Activated CD4-positive, alpha-beta T cell treated with anti-CD3 and anti-CD28 coated beads, Interleukin-2, Interleukin-6, amounts not matched to agents 100 ng/mL and 50 ng/mL, durations not matched to agents 16 hours and 8 hours (primary cell): ENCODE measurements around the gene CUBN.
A peak's percentile ranks its signal among the peaks of the same experiment; 100 is the strongest.

Source experiments
- DNase-seq: peaks from one replicate; pipeline ENCODE4 v3.0.0-alpha.2; 2020

CUBN gene

DNA sequence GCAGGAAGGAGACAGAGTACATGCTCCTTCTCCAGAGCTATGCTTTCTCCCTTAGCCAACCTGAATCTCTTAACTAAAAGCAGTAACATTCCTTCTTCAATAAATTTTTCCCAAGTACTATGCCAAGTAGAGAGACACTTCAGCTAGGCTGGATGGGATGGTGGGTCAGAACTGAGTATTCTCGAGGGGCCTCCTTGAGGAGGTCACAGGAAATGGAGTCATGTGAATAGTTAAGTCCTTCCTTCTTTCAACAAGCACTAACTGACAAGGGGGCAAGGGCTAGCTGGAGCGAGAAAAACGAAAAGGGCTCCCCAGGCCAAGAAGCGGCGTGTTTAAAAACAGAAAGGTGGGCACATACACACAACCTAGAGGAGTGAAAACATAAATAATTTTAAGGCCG lies 317.8 kb downstream of the CUBN start:
- no peak for DNase-seq

DNA sequence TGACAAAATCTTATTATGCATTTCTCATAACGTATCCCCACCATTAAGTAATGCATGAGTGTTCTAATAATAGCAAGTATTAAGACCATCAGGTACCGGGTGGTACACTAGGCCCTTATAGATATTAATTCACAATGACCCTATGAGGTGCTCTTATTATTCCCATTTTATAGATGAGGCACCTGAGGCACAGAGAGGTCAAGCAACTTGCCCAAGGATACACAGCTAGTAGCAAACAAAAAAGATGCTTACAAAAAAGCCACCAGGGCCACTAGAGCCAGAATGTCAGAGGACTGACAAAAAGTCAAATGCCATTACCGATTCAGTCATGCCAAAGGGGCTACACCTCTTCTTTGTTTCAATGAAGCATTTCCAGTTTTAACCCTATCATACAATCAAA lies 318.3 kb downstream of the CUBN start:
- DNase-seq: no peak

DNA sequence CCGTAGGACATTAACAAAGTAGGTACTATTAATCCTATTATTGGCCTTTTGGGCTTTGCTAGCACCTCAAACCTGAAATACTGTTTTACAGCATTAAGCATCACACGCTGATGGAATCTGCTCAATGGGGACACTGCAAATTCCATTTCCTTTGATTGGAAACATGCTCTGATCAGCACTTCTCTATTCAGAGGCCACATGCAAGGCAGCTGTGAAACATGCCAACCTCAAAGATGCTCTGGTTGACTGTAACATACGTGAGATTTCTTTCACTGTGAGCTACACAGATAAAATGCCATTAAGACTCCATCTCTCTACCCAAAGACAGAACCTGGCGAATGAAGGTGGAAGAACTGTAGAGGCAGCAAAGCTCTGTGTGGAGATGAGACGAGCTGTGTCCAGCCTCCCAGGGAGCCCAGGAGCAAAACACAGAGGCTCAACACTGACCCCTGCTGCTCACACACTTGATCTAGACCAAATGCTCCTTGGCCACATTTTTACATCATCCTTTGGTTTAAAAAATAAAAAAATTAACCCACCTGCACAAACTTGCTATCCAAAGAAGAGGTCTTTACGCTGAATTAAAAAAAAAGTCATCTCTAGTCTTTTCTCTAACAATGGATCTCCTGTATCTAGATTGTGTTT lies 320.4 kb downstream of the CUBN start:
- DNase-seq: peak; percentile 61

DNA sequence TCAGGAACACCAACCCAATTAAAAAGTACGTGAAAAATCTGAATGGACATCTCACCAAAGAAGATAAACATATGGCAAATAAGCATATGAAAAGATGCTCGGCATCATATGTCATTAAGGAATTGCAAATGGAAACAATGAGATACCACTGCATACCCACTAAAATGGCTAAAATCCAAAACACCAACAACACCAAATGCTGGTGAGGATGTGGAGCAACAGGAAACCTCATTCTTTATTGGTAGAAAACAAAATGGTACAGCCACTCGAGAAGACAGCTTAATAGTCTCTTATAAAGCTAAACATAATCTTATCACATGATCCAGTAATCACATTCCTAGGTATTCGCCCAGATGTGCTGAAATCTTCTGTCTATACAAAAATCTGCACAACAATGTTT lies 325.5 kb downstream of the CUBN start:
- no peak for DNase-seq

DNA sequence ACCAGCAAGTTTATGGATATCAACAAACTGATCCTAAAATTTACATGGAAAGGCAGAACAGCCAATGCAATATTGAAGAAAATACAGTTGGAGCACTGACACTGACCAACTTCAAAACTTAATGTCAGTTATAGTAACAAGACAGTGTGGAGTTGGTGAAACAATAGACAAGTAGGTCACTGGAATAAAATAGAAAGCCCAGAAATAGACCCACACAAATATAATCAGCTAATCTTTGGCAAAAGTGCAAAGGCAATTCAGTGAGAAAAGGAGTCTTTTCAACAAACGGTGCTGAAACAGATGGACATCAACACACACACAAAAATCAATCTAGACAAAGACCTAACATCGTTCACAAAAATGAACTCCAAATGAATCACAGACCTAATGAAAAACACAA lies 326.1 kb downstream of the CUBN start:
- no peak for DNase-seq

DNA sequence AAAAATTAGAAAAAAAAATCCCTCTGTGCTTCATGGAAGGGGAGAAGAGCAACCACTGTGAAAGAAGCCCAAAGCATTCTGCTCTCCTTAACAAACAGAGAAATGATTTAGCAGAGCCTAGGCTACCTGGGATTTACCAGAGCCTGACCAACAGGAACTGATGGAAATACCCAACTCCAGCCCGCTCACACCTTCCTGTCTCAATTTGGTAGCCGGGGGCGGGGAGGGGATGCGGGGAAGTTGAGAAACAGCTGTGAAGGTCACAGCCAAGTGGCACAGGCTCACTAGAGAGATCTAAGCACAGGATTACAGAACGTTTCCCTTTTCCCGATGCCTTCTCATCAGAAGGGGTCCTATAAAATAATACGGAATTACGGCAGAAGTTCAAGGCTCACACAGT lies 330.0 kb downstream of the CUBN start:
- peak; percentile 10 for DNase-seq

DNA sequence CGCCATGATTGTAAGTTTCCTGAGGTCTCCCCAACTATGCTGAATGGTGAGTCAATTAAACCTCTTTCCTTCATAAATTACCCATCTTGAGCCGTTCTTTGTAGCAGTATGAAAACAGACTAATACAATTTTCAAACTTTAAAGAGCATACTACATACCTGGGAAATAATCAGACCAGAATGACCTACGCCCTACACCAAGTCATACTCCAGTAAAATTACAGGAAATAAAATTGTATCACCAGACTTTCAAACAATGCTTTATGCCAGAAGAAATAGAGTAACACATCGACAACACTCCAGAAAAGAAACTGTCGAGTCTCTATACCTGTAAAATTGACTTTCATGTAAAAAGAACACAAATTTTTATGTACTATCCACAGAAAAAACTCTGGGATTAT lies 331.0 kb downstream of the CUBN start:
- no peak for DNase-seq

DNA sequence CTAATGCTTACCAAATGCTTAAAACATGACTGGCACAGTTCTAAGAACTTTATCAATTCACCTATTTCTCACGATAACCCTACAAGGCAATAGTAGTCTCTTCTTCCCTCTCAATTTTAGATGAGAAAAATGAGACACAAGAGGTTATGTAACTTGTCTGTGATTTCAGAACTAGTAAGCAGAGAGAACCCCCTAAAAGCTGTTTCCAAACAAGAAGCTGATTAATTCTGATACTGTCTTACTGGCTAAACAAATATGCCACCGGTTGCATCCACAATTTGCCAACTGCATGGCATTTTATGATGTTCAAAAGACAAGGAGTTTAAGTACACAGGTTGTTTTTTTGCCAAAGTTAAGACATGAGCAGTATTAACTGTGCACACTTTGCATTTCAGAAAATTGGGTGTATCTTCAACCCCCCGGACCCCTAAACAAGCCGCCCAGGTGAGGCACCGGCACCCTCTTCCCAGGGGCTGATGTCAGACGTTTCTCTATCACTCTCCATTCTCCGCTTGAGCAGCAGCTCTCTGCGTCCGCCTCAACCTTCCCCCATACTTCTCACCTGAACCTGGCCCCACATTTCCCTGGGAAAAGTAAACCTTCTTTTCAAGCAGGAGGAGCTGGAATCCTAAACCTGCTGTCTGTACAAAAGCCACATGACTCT lies 334.1 kb downstream of the CUBN start:
- peak; percentile 31 for DNase-seq

DNA sequence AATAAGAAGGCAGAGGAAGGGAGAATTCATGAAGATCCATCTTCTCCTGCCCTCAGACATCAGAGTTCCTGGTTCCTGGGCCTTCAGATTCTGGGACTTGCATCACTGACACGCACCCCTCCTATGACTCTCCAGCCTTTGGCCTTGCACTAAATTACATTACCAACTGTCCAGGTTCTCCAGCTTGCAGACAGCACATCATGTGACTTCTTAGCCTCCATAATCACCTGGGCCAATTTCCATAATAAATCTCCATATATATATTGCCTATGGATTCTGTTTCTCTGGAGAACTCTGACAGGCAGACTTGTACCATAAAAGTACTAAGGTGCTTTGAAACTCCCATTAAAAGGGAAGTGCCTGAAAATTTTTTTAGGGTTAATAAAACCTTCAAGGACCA lies 335.6 kb downstream of the CUBN start:
- no peak for DNase-seq

DNA sequence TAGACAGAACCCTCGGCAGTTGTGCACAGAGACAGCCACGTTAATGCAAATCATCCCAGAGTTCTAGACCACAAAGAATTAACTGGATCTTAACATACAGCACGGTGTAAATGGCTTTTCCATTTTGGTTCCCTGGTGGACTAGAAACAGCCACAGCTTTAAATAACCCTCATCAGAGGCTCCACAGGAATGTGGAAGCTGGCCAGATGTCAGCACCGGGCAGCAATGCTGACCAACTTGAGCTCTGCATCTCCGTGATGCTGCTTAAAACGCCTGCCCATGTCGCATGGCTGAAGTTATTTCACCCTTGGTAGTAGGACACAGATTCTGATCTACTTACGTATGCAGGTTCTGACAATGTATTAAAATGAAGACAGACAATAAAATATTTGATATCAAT lies 336.9 kb downstream of the CUBN start:
- DNase-seq: no peak

DNA sequence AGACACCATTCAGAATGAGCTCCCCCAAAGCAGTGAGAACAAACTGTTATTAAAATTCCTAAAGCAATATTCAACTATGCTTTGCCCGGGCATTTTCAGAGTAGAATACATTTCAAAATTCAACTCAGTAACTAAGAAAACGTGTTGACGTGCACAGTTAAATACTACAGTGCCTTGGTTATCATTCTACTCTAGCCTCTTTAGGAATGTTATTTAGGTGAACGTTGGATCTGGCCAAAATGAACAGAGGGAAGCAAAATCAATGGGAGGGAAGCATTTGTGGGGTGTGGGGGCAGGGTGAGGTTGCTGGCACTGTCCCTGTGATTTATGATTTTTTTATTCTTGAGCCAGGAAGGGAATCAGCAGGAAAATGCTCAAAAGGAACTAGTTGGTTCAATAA lies 339.8 kb downstream of the CUBN start:
- no peak for DNase-seq

DNA sequence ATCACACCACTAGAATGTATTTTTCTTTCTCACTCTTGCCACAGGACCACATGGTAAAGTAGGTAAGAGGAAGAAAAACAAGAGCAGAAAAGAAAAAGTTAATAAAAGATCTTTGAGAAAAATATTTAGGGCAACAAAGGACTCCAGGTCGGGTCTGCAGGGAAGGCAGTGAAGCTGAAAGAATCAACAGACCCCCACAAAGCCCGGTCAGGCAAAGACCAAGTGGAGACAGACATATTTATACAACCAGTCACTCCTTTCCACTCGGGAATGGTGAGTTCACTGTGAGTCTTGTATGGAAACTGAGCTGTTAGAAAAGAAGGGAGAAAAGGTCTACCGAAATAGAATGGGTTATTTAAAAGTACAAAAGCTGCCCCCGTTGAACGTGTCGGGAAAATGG lies 340.4 kb downstream of the CUBN start:
- DNase-seq: no peak

DNA sequence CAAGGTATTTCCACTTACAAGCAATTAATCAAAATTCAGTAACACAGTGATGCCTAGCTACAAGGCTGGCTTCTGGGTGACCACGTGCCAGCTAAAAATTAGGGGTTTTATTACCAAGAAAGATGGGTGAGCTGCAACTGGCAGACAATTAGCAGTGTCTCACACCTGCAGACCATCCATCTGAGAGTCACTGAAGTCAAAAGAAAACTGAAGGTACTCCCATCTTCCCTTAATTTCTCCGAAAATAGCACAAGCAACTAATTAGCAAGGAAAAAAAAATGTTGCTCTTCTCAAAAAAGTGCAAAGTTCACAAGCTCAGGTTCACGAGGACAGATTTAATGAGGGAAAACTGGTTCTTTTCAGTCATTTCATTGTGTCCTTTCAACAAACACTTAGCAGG lies 340.8 kb downstream of the CUBN start:
- DNase-seq: no peak

DNA sequence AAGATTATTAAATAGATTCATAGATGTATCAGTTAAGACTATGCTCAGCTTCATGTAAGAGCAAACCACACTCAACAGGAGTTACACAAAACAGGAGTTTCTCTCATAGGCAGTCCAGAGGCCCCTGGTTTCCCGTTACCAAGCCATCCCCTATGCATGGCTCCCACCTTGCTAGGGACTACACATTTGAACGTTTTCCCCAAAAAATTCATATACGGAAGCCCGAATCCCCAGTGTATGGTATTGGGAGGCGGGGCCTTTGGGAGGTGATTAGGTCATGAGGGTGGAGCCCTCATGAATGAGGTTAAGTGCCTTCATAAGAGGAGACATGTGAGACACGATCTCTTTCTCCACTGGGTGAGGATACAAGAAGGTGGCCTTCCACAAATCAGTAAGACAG lies 341.5 kb downstream of the CUBN start:
- peak; percentile 47 for DNase-seq

DNA sequence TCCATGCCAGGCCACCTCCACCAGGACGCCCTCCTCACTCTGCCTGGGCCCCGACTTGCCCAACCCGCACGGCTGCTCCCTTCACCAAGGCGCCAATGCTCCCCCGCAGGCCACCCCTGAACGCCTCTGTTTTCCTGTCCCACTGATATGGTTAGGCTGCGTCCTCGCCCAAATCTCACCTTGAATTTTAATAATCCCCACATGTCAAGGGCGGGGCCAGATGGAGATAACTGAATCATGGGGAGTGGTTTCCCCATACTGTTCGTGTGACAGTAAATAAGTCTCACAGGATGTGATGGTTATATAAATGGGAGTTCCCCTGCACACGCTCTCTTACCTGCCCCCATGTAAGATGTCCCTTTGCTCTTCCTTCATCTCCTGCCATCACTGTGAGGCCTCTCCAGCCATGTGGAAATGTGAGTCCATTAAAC lies 342.2 kb downstream of the CUBN start:
- peak; percentile 70 for DNase-seq

DNA sequence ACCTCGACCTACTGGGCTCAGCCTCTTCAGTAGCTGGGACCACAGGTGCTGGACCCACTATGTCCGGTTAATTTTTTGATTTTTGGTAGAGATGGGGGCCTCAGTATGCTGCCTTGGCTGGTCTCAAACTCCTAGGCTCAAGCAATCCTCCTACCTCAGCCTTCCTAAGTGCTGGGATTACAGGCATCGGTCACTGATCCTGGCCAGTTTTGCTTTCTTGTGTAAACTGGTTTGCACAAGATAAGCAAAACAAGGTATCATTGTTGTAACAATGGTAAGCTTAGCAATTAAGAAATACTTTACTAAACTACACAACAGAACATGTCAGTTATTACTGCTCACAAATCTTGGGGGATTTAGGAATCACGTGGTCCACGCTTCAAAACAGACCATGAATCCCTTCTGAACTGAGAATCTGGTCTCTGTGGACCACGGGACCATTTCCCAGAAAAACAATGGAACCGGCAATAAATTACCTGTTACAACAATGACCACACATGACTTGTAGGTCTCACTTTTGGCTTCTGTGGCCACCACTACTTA lies 349.2 kb downstream of the CUBN start:
- no peak for DNase-seq

DNA sequence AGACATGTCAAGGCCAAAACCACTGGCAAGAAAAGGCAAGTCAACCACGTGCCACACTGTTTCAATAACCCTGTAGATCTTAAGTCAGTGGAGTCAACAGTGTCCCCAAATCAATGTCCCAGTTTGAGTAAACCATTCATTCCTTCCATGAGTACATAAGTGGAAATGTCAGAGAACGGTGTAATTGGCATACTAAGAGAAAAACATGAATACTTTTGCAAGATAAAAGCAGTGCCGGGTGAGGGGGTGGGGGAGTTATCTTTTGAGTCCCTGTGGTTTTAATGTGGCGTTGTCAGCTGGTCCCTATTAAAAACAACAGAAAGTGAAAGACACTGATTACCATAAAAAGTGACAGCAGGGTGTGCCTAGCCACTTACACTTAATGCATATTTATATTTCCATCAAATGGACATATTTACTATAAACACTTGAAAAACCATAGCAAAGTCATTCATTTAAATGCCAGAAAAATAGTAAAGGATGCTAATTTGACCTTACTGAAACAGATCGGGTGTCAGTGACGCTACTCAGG lies 350.2 kb downstream of the CUBN start:
- peak; percentile 57 for DNase-seq

DNA sequence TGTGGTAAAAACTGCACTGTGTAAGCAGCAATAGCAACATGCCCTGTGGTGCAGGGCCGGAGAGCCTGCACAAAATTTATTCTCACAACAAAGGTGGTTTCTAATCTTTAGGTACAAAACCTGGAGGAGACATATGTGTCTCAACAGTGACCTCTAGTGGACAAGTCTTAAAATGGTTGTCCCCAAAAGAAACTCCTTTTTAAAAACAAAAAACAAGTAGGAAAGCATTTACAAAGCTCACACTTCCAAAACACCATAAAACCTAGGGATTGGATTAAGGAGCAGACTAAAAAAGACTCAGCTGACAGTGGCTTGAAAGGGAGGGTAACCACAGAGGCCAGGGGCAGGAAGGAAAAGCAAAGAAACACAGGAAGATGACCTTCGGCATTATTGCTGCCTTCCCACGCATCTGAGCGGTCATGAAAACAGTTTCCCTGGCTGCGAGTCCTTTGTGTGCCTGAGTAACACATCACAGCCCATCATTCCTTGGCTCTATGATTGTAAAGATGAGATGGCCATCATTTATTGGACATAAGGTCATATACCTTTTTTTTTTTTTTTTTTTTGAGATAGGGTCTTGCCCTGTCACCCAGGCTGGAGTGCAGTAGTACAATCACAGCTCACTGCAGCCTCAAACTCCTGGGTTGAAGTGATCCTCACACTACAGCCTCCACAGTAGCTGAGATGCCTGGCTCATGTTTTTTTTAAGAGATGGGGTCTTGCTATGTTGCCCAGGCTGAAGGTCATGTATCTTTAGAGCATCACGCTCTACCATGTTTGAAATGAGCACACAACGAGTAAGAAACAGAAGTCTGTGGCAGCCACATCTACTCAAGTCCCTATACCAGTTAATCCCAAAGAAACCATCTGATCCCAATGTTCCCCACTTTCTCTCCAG lies 351.9 kb downstream of the CUBN start:
- DNase-seq: peak; percentile 67

DNA sequence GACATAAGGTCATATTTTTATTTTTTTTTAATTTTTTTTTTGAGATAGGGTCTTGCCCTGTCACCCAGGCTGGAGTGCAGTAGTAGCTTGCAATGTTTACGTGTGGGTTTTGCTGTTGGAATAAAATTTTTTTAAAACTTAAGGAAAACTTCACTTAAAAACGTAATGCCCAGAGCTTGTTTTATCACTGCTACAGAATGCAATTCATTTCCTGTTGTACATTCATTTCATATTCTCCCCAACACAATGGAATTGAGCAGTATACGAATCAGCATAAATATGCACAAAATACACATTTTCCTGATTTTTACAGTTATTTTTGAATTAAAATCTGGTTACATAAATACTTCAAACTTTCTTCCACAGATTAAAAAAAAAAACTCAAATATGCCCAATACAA lies 352.7 kb downstream of the CUBN start:
- no peak for DNase-seq
